GM19324 (cell line): ENCODE data around the gene DDX49.

Experiments used
- ATAC-seq: cut with Tn5 transposase; IDR thresholded peaks from one replicate; pipeline ENCODE4 v1.9.1; 2021; ENCODE audit warnings: mild to moderate bottlenecking, moderate library complexity; ENCODE audit not compliant: unreplicated experiment, low FRiP score

Gene DDX49

GRCh38 chr19:18919086-18919899 is at the start of gene DDX49, which contains the start of gene COPE:
Gene DDX49 (plus strand): TSS chr19:18919715. CDS start chr19:18919742, 27 bp downstream.
Gene COPE (minus strand): TSS chr19:18919387. CDS start chr19:18919348, 39 bp downstream.
- peak; percentile 93 for ATAC-seq

GRCh38 chr19:18869781-18870530 is 49.6 kb upstream of the DDX49 start:
- no peak for ATAC-seq

GRCh38 chr19:18870531-18871172 is 48.9 kb upstream of the DDX49 start:
- no peak for ATAC-seq

- ATAC-seq = no peak
Observed at GRCh38 chr19:18871543-18871942, 48.0 kb upstream of the DDX49 start.

GRCh38 chr19:18875726-18876125 is 43.8 kb upstream of the DDX49 start:
- ATAC-seq = no peak

GRCh38 chr19:18876865-18877264 is 42.6 kb upstream of the DDX49 start:
- ATAC-seq = no peak

GRCh38 chr19:18878058-18878797 is 41.3 kb upstream of the DDX49 start:
- ATAC-seq = no peak

- ATAC-seq = no peak
Observed at GRCh38 chr19:18878858-18879578, 40.5 kb upstream of the DDX49 start.

GRCh38 chr19:18879579-18880373 is 39.7 kb upstream of the DDX49 start:
- ATAC-seq = no peak

GRCh38 chr19:18881491-18881890 is 38.0 kb upstream of the DDX49 start:
- ATAC-seq = no peak

- ATAC-seq = no peak
Observed at GRCh38 chr19:18883526-18884304, 35.8 kb upstream of the DDX49 start.

GRCh38 chr19:18886972-18887371 is 32.5 kb upstream of the DDX49 start:
- no peak for ATAC-seq

GRCh38 chr19:18889949-18890745 is 29.4 kb upstream of the DDX49 start:
- ATAC-seq = no peak

GRCh38 chr19:18893587-18894253 is 25.8 kb upstream of the DDX49 start:
- no peak for ATAC-seq

- ATAC-seq = no peak
Observed at GRCh38 chr19:18894254-18895037, 25.1 kb upstream of the DDX49 start.
